Esophagus muscularis mucosa (tissue), 4 donors: ENCODE results near the gene GUCD1. TPM values are rescaled to one million over a fixed set of nuclear protein-coding genes. Genes with fewer than 3 reads are reported as not detected.

Experiments
- DNase-seq: peaks from one replicate; pipeline ENCODE4 v3.0.0-alpha.2; 2017; ENCODE audit errors: extremely low spot score
- H3K27ac ChIP-seq, 4 donors: fragments of 200-600 bp; sonication (generic); replicated peaks in 1 of 4; 1 replicate in 3 of 4; 2 replicates in 1 of 4; pipeline ENCODE4 v1.5.1; 2016 to 2019; ENCODE audit warnings: mild to moderate bottlenecking in 1 of 4
- H3K27me3 ChIP-seq, 4 donors: fragments of 200-600 bp; sonication (generic); one replicate each; pipeline versions ENCODE4 v1.5.1 to v1.6.0; 2016 to 2019
- H3K36me3 ChIP-seq, 4 donors: fragments of 200-600 bp; sonication (generic); one replicate each; pipeline ENCODE4 v1.5.1; 2016 to 2019
- H3K4me1 ChIP-seq, 4 donors: fragments of 200-600 bp; sonication (generic); one replicate each; pipeline ENCODE4 v1.5.1; 2016 to 2019
- H3K4me3 ChIP-seq, 4 donors: fragments of 200-600 bp; sonication (generic); 1 replicate in 2 of 4; 2 replicates in 2 of 4; pipeline ENCODE4 v1.5.1; 2016 to 2019; ENCODE audit warnings: mild to moderate bottlenecking in 4 of 4, moderate library complexity in 1 of 4
- H3K9me3 ChIP-seq, 4 donors: fragments of 200-600 bp; sonication (generic); 1 replicate in 3 of 4; 2 replicates in 1 of 4; pipeline ENCODE4 v1.5.1; 2016 to 2019
- CTCF ChIP-seq, 3 experiments: fragments of 200-600 bp in 2 of 3; fragments of 450-650 bp in 1 of 3; sonication (generic) in 2 of 3; IDR thresholded peaks; one replicate each; pipeline ENCODE4 v1.5.1; 2017 to 2019; ENCODE audit warnings: antibody characterized with exemption in 3 of 3, mild to moderate bottlenecking in 2 of 3, moderate library complexity in 1 of 3
- EP300 ChIP-seq: sonication (generic); formaldehyde crosslinking; IDR thresholded peaks from one replicate; pipeline ENCODE4 v1.6.1; 2017; ENCODE audit warnings: antibody characterized with exemption
- POLR2A ChIP-seq: fragments of 450-650 bp; IDR thresholded peaks from one replicate; pipeline ENCODE4 v1.6.1; 2017; ENCODE audit warnings: antibody characterized with exemption, moderate library complexity, mild to moderate bottlenecking, low read depth
- POLR2AphosphoS5 ChIP-seq, 2 donors: sonication (generic); formaldehyde crosslinking; IDR thresholded peaks; one replicate each; pipeline ENCODE4 v1.6.1; 2017; ENCODE audit warnings: antibody characterized with exemption in 2 of 2
- WGBS: methylation state at CpG from one replicate; pipeline ENCODE4 v1.1.5; 2018; 5-methylcytosine and 5-hydroxymethylcytosine counted together
- intact Hi-C: fragments of 100-400 bp; cut with DNase I; formaldehyde crosslinking; loops from one replicate; pipeline ENCODE4 v1.15.1; 2023
- total RNA-seq, 4 donors: library from RNA; depleted of rRNA; stranded (reverse); fragments of >200 nt; gene quantifications; one replicate each; pipeline versions ENCODE4 v1.1.0 to v1.2.1, GENCODE V29; 2016

GUCD1 gene
- total RNA-seq, 4 donors from 2014 or later = 93.4 to 202 (median 160) TPM

GRCh38 chr22:24502541-24502940 lies 52.4 kb downstream of the GUCD1 start:
- 97% methylated on average over 1 of the region's 1 CpG for WGBS
- no peaks in the 10 kb centered on the region for H3K36me3 ChIP-seq
- no peak overlapping the region for H3K4me3 ChIP-seq
- H3K4me1 ChIP-seq = peaks cover 0 to 11% (median 7%) of the 10 kb centered on the region in 4 donors
- DNase-seq = no peak
- H3K9me3 ChIP-seq = no peaks in the 10 kb centered on the region
- TF ChIP-seq POLR2A (no peak), POLR2AphosphoS5 (IDR thresholded peaks at IDR 0.05) (no peak), EP300 (no peak), CTCF (IDR thresholded peaks at IDR 0.05) (no peak)
- H3K27me3 ChIP-seq = no peaks in the 10 kb centered on the region
- intact Hi-C loops = no loop called here
- H3K27ac ChIP-seq = no peak overlapping the region

GRCh38 chr22:24502034-24502433 lies 52.9 kb downstream of the GUCD1 start:
- intact Hi-C loops = no loop called here
- 70% methylated on average over 7 of the region's 7 CpGs for WGBS
- TF ChIP-seq POLR2AphosphoS5 (IDR thresholded peaks at IDR 0.05) (no peak), CTCF (IDR thresholded peaks at IDR 0.05) (no peak), POLR2A (no peak), EP300 (no peak)

GRCh38 chr22:24501301-24502005 lies 53.5 kb downstream of the GUCD1 start:
- no peak overlapping the region for H3K27ac ChIP-seq
- H3K36me3 ChIP-seq = no peaks in the 10 kb centered on the region
- DNase-seq = no peak
- 76% methylated on average over 8 of the region's 8 CpGs for WGBS
- H3K4me3 ChIP-seq = no peak overlapping the region
- TF ChIP-seq POLR2A (no peak), EP300 (no peak), POLR2AphosphoS5 (IDR thresholded peaks at IDR 0.05) (no peak), CTCF (IDR thresholded peaks at IDR 0.05) (no peak)
- intact Hi-C loops = no loop called here
- H3K27me3 ChIP-seq = no peaks in the 10 kb centered on the region
- H3K4me1 ChIP-seq = peaks cover 0 to 6% (median 2%) of the 10 kb centered on the region in 4 donors
- H3K9me3 ChIP-seq = no peaks in the 10 kb centered on the region

More at GRCh38 chr22:24502034-24502433, 52.9 kb downstream of the GUCD1 start:
- Histone ChIP-seq H3K27me3 (no peaks in the 10 kb centered on the region), H3K4me1 (peaks cover 0 to 6% (median 5%) of the 10 kb centered on the region in 4 donors), H3K27ac (no peak overlapping the region), H3K36me3 (no peaks in the 10 kb centered on the region), H3K4me3 (no peak overlapping the region), H3K9me3 (no peaks in the 10 kb centered on the region)
- DNase-seq = no peak

GRCh38 chr22:24500277-24500820 lies 54.6 kb downstream of the GUCD1 start:
- no peak overlapping the region for H3K27ac ChIP-seq
- DNase-seq = no peak
- intact Hi-C loops = no loop called here
- H3K27me3 ChIP-seq = peaks cover 0 to 7% (median 0%) of the 10 kb centered on the region in 4 donors
- H3K9me3 ChIP-seq = no peaks in the 10 kb centered on the region
- 87% methylated on average over 16 of the region's 16 CpGs for WGBS
- peaks cover 0 to 6% (median under 1%) of the 10 kb centered on the region in 4 donors for H3K4me1 ChIP-seq
- H3K4me3 ChIP-seq = no peak overlapping the region
- no peaks in the 10 kb centered on the region for H3K36me3 ChIP-seq
- no peak for TF ChIP-seq EP300
- TF ChIP-seq POLR2A = no peak
- no peak for TF ChIP-seq CTCF (IDR thresholded peaks at IDR 0.05)
- TF ChIP-seq POLR2AphosphoS5 (IDR thresholded peaks at IDR 0.05) = no peak
